Measurements from ENCODE around the gene DENND6A. TPM values are rescaled to one million over a fixed set of nuclear protein-coding genes. Genes with fewer than 3 reads are reported as not detected.

DENND6A gene
- total RNA-seq, 1 experiment from 2014 or later: 21.8 TPM

DNA sequence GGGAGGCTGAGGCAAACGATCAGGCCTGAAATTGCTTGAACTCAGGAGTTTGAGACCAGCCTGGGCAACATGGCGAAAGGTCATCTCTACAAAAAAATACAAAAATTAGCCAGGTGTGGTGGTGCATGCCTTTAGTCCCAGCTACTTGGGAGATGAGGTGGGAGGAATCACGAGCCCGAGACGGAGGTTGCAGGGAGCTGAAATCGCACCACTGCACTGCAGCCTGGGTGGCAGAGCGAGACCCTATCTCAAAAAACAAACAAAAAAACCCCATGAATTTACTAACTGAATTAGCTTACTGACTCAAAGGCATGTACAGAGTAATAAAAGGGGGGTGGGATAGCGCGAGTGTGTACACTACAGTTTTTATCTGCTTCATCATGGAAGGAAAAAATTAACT, 115.1 kb downstream of the DENND6A start:
- Mint-ChIP-seq H3K4me1 (ENCODE audit: low read depth, unreplicated experiment) (peaks cover 14% of the 10 kb centered on the region), H3K27me3 (ENCODE audit: insufficient read depth, unreplicated experiment) (no peaks in the 10 kb centered on the region)

DNA sequence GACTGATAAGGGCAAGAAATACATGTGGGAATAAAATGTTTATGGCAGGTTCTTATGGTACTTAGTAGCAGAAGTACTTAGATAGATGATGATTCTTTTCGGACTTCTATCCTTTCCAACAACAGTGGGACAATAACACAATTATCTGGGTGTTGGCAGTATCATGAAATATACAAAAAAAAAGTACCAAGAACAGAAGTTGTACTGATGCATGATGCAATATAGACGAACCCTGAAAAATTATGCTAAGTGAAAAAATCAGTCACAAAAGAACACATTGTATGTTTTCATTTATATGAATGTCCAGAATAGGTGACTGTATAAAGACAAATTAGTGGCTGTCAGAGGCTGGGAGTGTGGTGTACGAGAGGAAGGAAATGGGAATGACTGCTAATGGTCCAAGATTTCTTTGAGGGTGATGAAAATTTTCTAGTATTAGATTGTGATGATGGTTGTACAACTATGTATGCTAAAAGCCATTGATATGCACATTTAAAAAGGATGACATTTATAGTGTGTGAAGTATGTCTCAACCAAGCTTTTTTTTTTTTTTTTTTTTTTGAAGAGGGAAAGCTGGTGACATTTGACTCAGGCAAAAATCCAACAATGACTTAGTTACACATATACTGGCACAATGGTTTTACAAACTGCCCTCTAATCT, 116.8 kb downstream of the DENND6A start:
- no peaks in the 10 kb centered on the region for H3K9me3 ChIP-seq
- peaks cover 22% of the 10 kb centered on the region for H3K4me1 ChIP-seq
- POLR2A ChIA-PET: no interaction called here
- Mint-ChIP-seq H3K4me1 (ENCODE audit: low read depth, unreplicated experiment) (peaks cover 14% of the 10 kb centered on the region), H3K4me3 (ENCODE audit: unreplicated experiment) (no peak overlapping the region), H3K36me3 (ENCODE audit: insufficient read depth, unreplicated experiment) (peaks cover 96% of the 10 kb centered on the region), H3K27me3 (ENCODE audit: insufficient read depth, unreplicated experiment) (no peaks in the 10 kb centered on the region), H3K9me3 (ENCODE audit: unreplicated experiment) (no peaks in the 10 kb centered on the region), H3K27ac (ENCODE audit: unreplicated experiment) (no peak overlapping the region)
- no TSS peak for BruUV-seq (replicated peaks)
- TF ChIP-seq, protein P1, sequence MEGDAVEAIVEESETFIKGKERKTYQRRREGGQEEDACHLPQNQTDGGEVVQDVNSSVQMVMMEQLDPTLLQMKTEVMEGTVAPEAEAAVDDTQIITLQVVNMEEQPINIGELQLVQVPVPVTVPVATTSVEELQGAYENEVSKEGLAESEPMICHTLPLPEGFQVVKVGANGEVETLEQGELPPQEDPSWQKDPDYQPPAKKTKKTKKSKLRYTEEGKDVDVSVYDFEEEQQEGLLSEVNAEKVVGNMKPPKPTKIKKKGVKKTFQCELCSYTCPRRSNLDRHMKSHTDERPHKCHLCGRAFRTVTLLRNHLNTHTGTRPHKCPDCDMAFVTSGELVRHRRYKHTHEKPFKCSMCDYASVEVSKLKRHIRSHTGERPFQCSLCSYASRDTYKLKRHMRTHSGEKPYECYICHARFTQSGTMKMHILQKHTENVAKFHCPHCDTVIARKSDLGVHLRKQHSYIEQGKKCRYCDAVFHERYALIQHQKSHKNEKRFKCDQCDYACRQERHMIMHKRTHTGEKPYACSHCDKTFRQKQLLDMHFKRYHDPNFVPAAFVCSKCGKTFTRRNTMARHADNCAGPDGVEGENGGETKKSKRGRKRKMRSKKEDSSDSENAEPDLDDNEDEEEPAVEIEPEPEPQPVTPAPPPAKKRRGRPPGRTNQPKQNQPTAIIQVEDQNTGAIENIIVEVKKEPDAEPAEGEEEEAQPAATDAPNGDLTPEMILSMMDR (IDR thresholded peaks at IDR 0.05; ENCODE audit: insufficient read depth in 1 of 2, low read depth in 1 of 2, low read length in 1 of 2, severe bottlenecking in 1 of 2, unreplicated experiment in 1 of 2): no peak
- CTCF ChIA-PET: no interaction called here
- no peak overlapping the region for H3K4me3 ChIP-seq (ENCODE audit: low read depth, low read length)
- DNase-seq: no peak
- intact Hi-C loops (cut with micrococcal nuclease; ENCODE audit: unreplicated experiment): no loop called here
- no peaks in the 10 kb centered on the region for H3K27me3 ChIP-seq (replicated peaks; ENCODE audit: control insufficient read depth, insufficient read depth, low read length)
- H3K36me3 ChIP-seq (ENCODE audit: control insufficient read depth, insufficient read depth, low read length): peaks cover 6% of the 10 kb centered on the region

More for the DNA sequence above, 115.1 kb downstream of the DENND6A start:
- H3K4me3 Mint-ChIP-seq (ENCODE audit: unreplicated experiment): no peak overlapping the region
- TF ChIP-seq, protein P1 (IDR thresholded peaks at IDR 0.05; ENCODE audit: insufficient read depth in 1 of 2, low read depth in 1 of 2, low read length in 1 of 2, severe bottlenecking in 1 of 2, unreplicated experiment in 1 of 2): no peak
- H3K4me1 ChIP-seq: peaks cover 23% of the 10 kb centered on the region
- CTCF ChIA-PET: interaction anchor here (1.2 kb wide), 1 partner anchor 113 kb away, joined by 3 read pairs; no protein-coding TSS in a partner anchor
- POLR2A ChIA-PET: interaction anchor here (0.6 kb wide), 1 partner anchor 8 kb away, joined by 11 read pairs; no protein-coding TSS in a partner anchor
- peaks cover 93% of the 10 kb centered on the region for H3K36me3 Mint-ChIP-seq (ENCODE audit: insufficient read depth, unreplicated experiment)
- H3K36me3 ChIP-seq (ENCODE audit: control insufficient read depth, insufficient read depth, low read length): peaks cover 6% of the 10 kb centered on the region
- no TSS peak for BruUV-seq (replicated peaks)
- H3K27ac Mint-ChIP-seq (ENCODE audit: unreplicated experiment): peak overlapping the region; percentile 42
- no peaks in the 10 kb centered on the region for H3K9me3 Mint-ChIP-seq (ENCODE audit: unreplicated experiment)
- no peaks in the 10 kb centered on the region for H3K27me3 ChIP-seq (replicated peaks; ENCODE audit: control insufficient read depth, insufficient read depth, low read length)
- no peak overlapping the region for H3K4me3 ChIP-seq (ENCODE audit: low read depth, low read length)
- no peak for DNase-seq
- intact Hi-C loops (cut with micrococcal nuclease; ENCODE audit: unreplicated experiment): no loop called here
- H3K9me3 ChIP-seq: no peaks in the 10 kb centered on the region

Other genes starting within 250 kb of the DENND6A start
- gene DNAH12, start 148.7 kb downstream of the DENND6A start, total RNA-seq (2022): 0.45 and 1.5 TPM in 2 replicates
- gene PDE12, start 136.8 kb downstream of the DENND6A start, total RNA-seq (2022): 22.1 and 23.2 TPM in 2 replicates
- 194 and 204 TPM in 2 replicates for gene ARF4, start 95.7 kb downstream of the DENND6A start, total RNA-seq (2022)
- 126 and 136 TPM in 2 replicates for gene SLMAP, start 63.2 kb upstream of the DENND6A start, total RNA-seq (2022)